Astrocyte of the spinal cord (primary cell): ENCODE results near the gene KIAA0753.

Experiments used
- DNase-seq: peaks from one replicate; pipeline ENCODE4 v3.0.0; 2011; ENCODE audit warnings: low read depth, low spot score
- H3K4me3 ChIP-seq: 2 replicates; pipeline ENCODE4 v1.5.1; 2011; ENCODE audit warnings: low read depth, mild to moderate bottlenecking, low read length, moderate library complexity
- in situ Hi-C: cut with HindIII; loops from 2 replicates; pipeline ENCODE4 v1.10.0; 2017; ENCODE audit warnings: low sequenced_read_pairs
- TF ChIP-seq, protein P1 (sequence below): IDR thresholded peaks from 2 replicates; pipeline ENCODE4 v1.5.1; 2012; ENCODE audit warnings: low read depth, mild to moderate bottlenecking, low read length, inconsistent platforms

KIAA0753 gene

DNA sequence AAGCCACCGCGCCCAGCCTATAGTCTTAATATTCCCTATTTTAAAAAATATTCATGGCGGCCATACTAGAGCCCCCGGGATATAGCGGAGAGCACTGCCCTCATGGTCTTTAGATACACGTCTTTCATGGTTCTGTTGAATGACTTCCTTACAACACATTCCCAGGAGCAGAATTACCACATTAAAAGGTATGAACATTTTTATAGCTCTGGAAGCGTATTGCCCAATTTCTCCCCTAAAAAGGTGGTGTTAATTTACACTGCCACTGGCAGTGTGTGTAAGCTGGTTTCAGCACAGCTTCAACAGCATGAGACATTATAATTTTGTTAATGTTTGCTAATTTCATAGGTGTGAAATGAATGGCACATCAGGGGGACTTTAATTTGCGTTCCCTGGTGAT is 30.1 kb upstream of the KIAA0753 start:
- H3K4me3 ChIP-seq = no peak overlapping the region
- TF ChIP-seq, protein P1, sequence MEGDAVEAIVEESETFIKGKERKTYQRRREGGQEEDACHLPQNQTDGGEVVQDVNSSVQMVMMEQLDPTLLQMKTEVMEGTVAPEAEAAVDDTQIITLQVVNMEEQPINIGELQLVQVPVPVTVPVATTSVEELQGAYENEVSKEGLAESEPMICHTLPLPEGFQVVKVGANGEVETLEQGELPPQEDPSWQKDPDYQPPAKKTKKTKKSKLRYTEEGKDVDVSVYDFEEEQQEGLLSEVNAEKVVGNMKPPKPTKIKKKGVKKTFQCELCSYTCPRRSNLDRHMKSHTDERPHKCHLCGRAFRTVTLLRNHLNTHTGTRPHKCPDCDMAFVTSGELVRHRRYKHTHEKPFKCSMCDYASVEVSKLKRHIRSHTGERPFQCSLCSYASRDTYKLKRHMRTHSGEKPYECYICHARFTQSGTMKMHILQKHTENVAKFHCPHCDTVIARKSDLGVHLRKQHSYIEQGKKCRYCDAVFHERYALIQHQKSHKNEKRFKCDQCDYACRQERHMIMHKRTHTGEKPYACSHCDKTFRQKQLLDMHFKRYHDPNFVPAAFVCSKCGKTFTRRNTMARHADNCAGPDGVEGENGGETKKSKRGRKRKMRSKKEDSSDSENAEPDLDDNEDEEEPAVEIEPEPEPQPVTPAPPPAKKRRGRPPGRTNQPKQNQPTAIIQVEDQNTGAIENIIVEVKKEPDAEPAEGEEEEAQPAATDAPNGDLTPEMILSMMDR = no peak
- no peak for DNase-seq
- in situ Hi-C loops = no loop called here

DNA sequence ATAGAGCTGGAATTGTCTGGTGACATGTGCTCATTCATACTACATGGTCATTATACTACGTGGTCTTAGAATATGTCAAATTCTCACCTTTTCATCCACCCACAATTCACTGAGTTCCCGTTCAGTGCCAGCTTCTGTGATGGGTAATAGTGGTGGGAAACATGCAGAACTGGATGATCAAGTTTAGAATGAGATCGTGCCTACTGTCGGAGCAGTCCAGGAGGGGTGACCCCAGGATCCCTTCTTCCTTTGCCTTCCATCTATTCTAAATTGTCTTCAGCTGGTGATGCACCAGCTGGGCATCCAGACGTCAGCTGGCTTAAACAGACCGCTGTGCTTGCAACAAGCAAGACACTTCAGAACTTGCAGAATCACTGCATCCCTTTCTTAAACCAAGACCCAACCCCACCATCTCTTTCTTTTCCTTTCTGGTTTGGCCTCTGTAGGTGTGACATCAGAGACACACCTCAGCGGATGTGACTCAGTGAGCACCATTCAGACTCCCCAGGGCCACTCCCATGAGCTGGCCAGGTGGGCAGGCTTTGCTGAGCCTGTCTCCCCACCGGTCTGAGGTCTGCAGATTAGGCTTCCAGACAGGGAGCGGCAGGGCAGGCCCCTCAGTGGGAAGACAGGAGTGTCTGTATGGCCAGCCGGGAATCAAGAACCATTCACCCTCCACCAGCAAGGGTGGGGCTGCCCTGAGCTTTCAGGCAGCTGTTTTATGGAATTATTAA is 29.1 kb upstream of the KIAA0753 start:
- DNase-seq = no peak
- H3K4me3 ChIP-seq = no peak overlapping the region
- TF ChIP-seq, protein P1 = no peak
- in situ Hi-C loops = no loop called here

DNA sequence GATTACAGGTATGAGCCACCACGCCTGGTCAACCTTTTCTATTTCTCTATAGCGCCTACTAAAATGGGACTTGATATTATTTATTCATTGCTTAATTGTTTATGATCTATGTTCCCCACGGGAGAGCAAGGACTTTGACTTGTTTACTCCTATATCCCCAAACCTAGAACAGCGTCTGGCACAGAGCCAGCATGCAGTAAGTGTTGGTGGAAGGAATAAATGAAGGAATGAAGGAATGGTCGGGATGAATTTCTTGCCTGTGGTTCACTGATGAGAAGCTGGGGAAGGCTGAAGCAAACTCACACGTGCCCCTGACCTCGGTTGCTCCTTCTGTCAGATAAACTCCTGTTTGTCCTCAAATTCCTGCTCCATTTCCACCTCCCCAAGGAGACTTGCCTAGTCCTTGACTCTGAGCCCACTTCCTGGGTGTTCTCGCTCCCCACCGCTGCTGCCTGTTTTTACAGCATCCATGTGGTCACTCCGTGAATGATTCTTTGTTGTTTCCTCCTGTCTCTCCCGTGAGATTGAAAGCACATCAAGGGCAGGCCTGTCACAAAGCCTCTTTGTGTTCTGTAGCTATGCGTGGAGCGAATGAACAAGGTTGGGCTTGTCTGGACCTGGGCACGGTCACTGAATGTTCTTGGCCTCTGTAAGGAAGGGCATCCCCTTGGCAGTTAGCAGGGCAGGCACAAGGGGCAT is 28.4 kb upstream of the KIAA0753 start:
- TF ChIP-seq, protein P1 = no peak
- in situ Hi-C loops = no loop called here
- no peak overlapping the region for H3K4me3 ChIP-seq
- no peak for DNase-seq

DNA sequence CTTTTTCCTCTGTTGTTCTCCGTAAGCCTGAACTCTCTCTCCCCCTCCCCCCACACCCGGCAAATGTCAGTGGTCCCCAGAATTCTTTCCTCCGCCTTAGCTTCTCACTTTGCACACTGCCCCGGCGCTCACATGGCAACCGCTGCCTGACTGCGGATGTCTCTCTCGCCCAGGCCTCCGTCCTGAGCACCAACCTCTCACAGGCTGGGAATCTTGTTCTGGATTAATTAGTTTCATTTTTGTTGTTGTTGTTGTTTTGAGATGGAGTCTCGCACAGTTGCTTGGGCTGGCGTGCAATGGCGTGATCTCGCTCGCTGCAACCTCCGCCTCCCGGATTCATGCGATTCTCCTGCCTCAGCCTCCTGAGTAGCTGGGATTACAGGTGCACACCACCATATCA is 27.7 kb upstream of the KIAA0753 start:
- H3K4me3 ChIP-seq = no peak overlapping the region
- no peak for DNase-seq
- TF ChIP-seq, protein P1 = no peak
- in situ Hi-C loops = no loop called here

DNA sequence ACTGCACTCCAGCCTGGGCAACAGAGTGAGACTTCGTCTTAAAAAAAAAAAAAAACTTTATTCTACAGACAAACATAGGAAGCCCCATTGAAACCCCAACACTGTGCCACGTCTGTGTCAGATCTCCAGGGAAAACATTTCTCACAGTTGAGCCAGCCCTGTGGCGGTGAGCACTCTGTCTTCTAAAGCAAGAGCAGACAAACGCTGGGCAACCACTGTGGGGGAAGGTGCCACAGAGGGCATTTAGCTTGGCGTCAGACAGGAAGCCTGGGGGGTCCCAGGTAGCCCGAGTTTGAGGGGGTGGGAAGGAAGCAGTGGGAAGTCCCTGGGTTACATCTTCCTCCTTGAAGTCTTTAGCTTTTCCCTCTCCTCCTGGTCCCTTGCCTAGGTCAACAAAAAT is 27.0 kb upstream of the KIAA0753 start:
- no peak for DNase-seq
- in situ Hi-C loops = no loop called here
- TF ChIP-seq, protein P1 = no peak
- H3K4me3 ChIP-seq = no peak overlapping the region

DNA sequence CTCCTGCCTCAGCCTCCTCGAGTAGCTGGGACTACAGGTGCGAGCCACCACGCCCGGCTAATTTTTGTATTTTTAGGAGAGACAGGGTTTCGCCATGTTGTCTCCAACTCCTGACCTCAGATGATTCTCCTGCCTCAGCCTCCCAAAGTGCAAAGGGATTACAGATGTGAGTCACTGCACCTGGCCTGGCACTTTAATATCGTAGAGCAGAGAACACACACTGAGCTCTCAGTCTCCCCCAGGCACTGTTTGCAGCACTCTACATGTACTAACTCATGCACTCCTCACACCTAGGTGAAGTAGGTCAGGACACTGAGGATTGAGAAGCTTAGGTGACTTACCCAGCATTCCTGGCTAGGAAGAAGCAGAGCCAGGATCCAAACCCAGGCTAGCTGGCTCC is 26.0 kb upstream of the KIAA0753 start:
- in situ Hi-C loops = no loop called here
- TF ChIP-seq, protein P1 = no peak

More for the DNA sequence above, 26.0 kb upstream of the KIAA0753 start:
- no peak overlapping the region for H3K4me3 ChIP-seq
- no peak for DNase-seq
